ENCODE data around the gene PSD2. TPM values are rescaled to one million over a fixed set of nuclear protein-coding genes. Genes with fewer than 3 reads are reported as not detected.

Gene PSD2
- total and polyA plus RNA-seq, 10 of the 15 experiments (the other 5 are each of a cell fraction or from before 2014, with no cell fraction given), result 0.02 to 0.14 (median 0.03) TPM; not detected in 5

- RAD21 ChIA-PET (ENCODE audit: unreplicated experiment), result no interaction called here
- in situ Hi-C loops (cut with MboI), result no loop called here
- Histone ChIP-seq H3K9ac (ENCODE audit: control insufficient read depth, insufficient read depth, low read length) (no peak overlapping the region), H3K4me1 (ENCODE audit: control insufficient read depth, insufficient read depth, low read length) (no peaks in the 10 kb centered on the region), H3K4me3 (no peak overlapping the region), H3K27ac (ENCODE audit: control insufficient read depth, insufficient read depth) (no peak overlapping the region), H3K36me3 (ENCODE audit: control insufficient read depth in 2 of 2, insufficient read depth in 2 of 2, low read length in 1 of 2) (peaks cover 2 to 4% of the 10 kb centered on the region in 2 experiments; a peak in 3 of 4 replicates), H4K20me1 (ENCODE audit: control insufficient read depth, insufficient read depth) (no peaks in the 10 kb centered on the region), H3K9me3 (replicated peaks; ENCODE audit: control insufficient read depth, insufficient read depth, low read length) (no peaks in the 10 kb centered on the region; the same call in 2 of the 3 replicates), H2AFZ (ENCODE audit: control insufficient read depth, low read depth, low read length) (no peak overlapping the region), H3K79me2 (ENCODE audit: control insufficient read depth, insufficient read depth, low read length) (no peaks in the 10 kb centered on the region), H3K4me2 (ENCODE audit: control insufficient read depth, insufficient read depth) (no peak overlapping the region), H3K27me3 (replicated peaks in 1 of 2; ENCODE audit: control insufficient read depth in 2 of 2, insufficient read depth in 2 of 2, low read length in 1 of 2) (no peaks in the 10 kb centered on the region)
- intact Hi-C loops (cut with micrococcal nuclease; ENCODE audit: unreplicated experiment), result loop anchor here (10.0 kb wide), 1 partner anchor 169 kb away; the partner anchor contains the start of gene NRG2
- BruUV-seq (replicated peaks), result no TSS peak
- DNase-seq (ENCODE audit: low read depth, low spot score), result no peak
- ATAC-seq, result no peak
- SMC1A ChIA-PET (ENCODE audit: uncharacterized antibody, unreplicated experiment), result no interaction called here
- no peak for FAIRE-seq
- CTCF ChIA-PET, result interaction anchor here (3.2 kb wide), 1 partner anchor 93 kb away, joined by 20 read pairs; no protein-coding TSS in a partner anchor
- no peak for TF ChIP-seq IKZF1 (conservative IDR thresholded peaks at IDR 0.05)
- WGBS (ENCODE audit: insufficient coverage, insufficient replicate concordance, low lambda C conversion rate, missing lambda C conversion rate), result 23% methylated on average over 2 of the region's 2 CpGs
- POLR2A ChIA-PET, result no interaction called here
These were observed 80.3 kb downstream of the PSD2 start for GRCh38 chr5:139875957-139876356.

- DNase-seq (ENCODE audit: low read depth, low spot score) (no peak), FAIRE-seq (no peak), ATAC-seq (no peak)
- Histone ChIP-seq H3K4me3 (no peak overlapping the region), H3K79me2 (ENCODE audit: control insufficient read depth, insufficient read depth, low read length) (no peaks in the 10 kb centered on the region), H3K9me3 (replicated peaks; ENCODE audit: control insufficient read depth, insufficient read depth, low read length) (no peaks in the 10 kb centered on the region; the same call in 2 of the 3 replicates), H3K4me2 (ENCODE audit: control insufficient read depth, insufficient read depth) (no peak overlapping the region), H3K36me3 (ENCODE audit: control insufficient read depth in 2 of 2, insufficient read depth in 2 of 2, low read length in 1 of 2) (peaks cover 2 to 6% of the 10 kb centered on the region in 2 experiments; a peak in 3 of 4 replicates), H3K27ac (ENCODE audit: control insufficient read depth, insufficient read depth) (no peak overlapping the region), H3K27me3 (replicated peaks in 1 of 2; ENCODE audit: control insufficient read depth in 2 of 2, insufficient read depth in 2 of 2, low read length in 1 of 2) (no peaks in the 10 kb centered on the region), H4K20me1 (ENCODE audit: control insufficient read depth, insufficient read depth) (no peaks in the 10 kb centered on the region), H2AFZ (ENCODE audit: control insufficient read depth, low read depth, low read length) (no peak overlapping the region), H3K9ac (ENCODE audit: control insufficient read depth, insufficient read depth, low read length) (no peak overlapping the region), H3K4me1 (ENCODE audit: control insufficient read depth, insufficient read depth, low read length) (no peaks in the 10 kb centered on the region)
- WGBS (ENCODE audit: insufficient coverage, insufficient replicate concordance, low lambda C conversion rate, missing lambda C conversion rate), result 88% methylated on average over 6 of the region's 6 CpGs
- RAD21 ChIA-PET (ENCODE audit: unreplicated experiment), result no interaction called here
- TF ChIP-seq ELK1 (IDR thresholded peaks at IDR 0.05; ENCODE audit: low read depth, low read length) (no peak), ZBTB11 (CRISPR knock-in tag; IDR thresholded peaks at IDR 0.05) (no peak), RUNX3 (IDR thresholded peaks at IDR 0.05; ENCODE audit: low read length) (no peak), PBX3 (IDR thresholded peaks at IDR 0.05; ENCODE audit: insufficient replicate concordance, low read depth, low read length) (no peak), NFYB (IDR thresholded peaks at IDR 0.05; ENCODE audit: insufficient read depth, low read depth, low read length) (no peak), ZNF24 (IDR thresholded peaks at IDR 0.05) (no peak), BHLHE40 (IDR thresholded peaks at IDR 0.05; ENCODE audit: borderline replicate concordance in 1 of 2, low read depth in 2 of 2, low read length in 1 of 2) (no peak)
- in situ Hi-C loops (cut with MboI) (no loop called here), intact Hi-C loops (cut with micrococcal nuclease; ENCODE audit: unreplicated experiment) (loop anchor here (10.0 kb wide), 1 partner anchor 168 kb away; the partner anchor contains the start of gene NRG2)
- CTCF ChIA-PET, result interaction anchor here (1.0 to 3.2 kb wide), 3 partner anchors 14 to 94 kb away, joined by 3 to 20 read pairs (median 4); no protein-coding TSS in a partner anchor
- POLR2A ChIA-PET, result interaction anchor here (0.6 kb wide), 1 partner anchor 64 kb away, joined by 5 read pairs; no protein-coding TSS in a partner anchor
- SMC1A ChIA-PET (ENCODE audit: uncharacterized antibody, unreplicated experiment), result interaction anchor here (1.5 kb wide), 1 partner anchor 21 kb away, joined by 3 read pairs; no protein-coding TSS in a partner anchor
- no TSS peak for BruUV-seq (replicated peaks)
These were observed 81.6 kb downstream of the PSD2 start for GRCh38 chr5:139877129-139877597.

Data from GM12878 (cell line).